Activated CD4-positive, alpha-beta memory T cell treated with anti-CD3 and anti-CD28 coated beads for 36 hours (primary cell): ENCODE results near the gene MARCHF11. TPM values are rescaled to one million over a fixed set of nuclear protein-coding genes. Genes with fewer than 3 reads are reported as not detected.

Experiments
- CTCF ChIA-PET: fragments of 350-600 bp; sonication (Branson Sonifier 250); formaldehyde crosslinking; loops from one replicate; lab custom pipeline; 2021; ENCODE audit warnings: antibody characterized with exemption, inconsistent platforms; lab: Charles Lee
- POLR2A ChIA-PET: fragments of 350-600 bp; sonication (Branson Sonifier 250); formaldehyde crosslinking; loops from one replicate; lab custom pipeline; 2021; ENCODE audit warnings: antibody characterized with exemption; lab: Charles Lee
- DNase-seq: peaks from one replicate; pipeline ENCODE4 v3.0.0-alpha.2; 2020
- H3K27ac Mint-ChIP-seq: one replicate; pipeline ENCODE4 v1.8.0; 2021; ENCODE audit warnings: mixed read lengths
- H3K27me3 Mint-ChIP-seq: one replicate; pipeline ENCODE4 v1.8.0; 2021; ENCODE audit warnings: mixed read lengths
- H3K36me3 Mint-ChIP-seq: one replicate; pipeline ENCODE4 v1.8.0; 2021; ENCODE audit warnings: mixed read lengths
- H3K4me1 Mint-ChIP-seq: one replicate; pipeline ENCODE4 v1.8.0; 2021; ENCODE audit warnings: low read depth, mixed read lengths
- H3K4me3 Mint-ChIP-seq: one replicate; pipeline ENCODE4 v1.8.0; 2021; ENCODE audit warnings: mild to moderate bottlenecking, mixed read lengths
- H3K9me3 Mint-ChIP-seq: one replicate; pipeline ENCODE4 v1.8.0; 2021; ENCODE audit warnings: mixed read lengths
- intact Hi-C: fragments of 100-400 bp; cut with micrococcal nuclease; formaldehyde crosslinking; loops from one replicate; pipeline ENCODE4 v1.15.1; 2023
- total RNA-seq, 2 experiments: library from RNA; stranded (reverse); gene quantifications; one replicate each; pipeline ENCODE4 v1.2.3, GENCODE V29; 2021

The MARCHF11 gene
- total RNA-seq, 2 experiments from 2014 or later: not detected

DNA sequence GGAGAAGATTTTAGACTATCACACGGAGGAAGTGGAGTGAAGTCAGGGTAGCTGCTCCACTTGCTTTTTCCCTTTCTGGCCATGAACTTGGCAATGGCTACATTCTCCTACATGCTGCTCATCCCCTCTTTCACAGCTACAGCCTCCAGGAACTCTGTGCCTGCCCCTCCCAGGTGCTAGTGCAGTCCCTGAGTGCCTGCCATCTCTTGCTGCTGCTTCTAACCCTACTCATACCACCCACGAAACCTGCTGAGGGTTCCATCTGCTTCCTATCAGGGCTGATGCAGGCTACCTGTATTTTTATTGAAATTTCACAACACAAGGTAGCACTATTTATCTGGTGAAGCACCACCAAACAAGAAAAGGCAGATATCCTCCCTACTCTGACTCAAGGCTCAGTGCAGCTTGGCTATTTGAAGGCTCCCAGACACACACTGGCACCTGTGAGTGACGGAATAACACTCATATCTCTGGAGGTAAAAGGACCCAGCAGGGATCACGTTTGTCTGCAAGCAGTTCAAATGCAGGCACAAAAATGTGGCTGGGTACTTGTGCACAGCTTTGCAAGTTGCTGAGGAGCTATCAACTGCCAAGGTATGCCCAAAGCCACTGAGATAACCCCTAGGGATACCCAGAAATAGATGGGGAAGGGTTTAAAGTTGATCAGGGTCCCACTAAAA is 51.6 kb downstream of the MARCHF11 start:
- ChIA-PET CTCF (no interaction called here), POLR2A (no interaction called here)
- H3K27ac Mint-ChIP-seq: no peak overlapping the region
- H3K9me3 Mint-ChIP-seq: peaks cover under 1% of the 10 kb centered on the region
- DNase-seq: no peak
- H3K36me3 Mint-ChIP-seq: no peaks in the 10 kb centered on the region
- intact Hi-C loops: no loop called here
- H3K4me3 Mint-ChIP-seq: no peak overlapping the region
- H3K4me1 Mint-ChIP-seq: no peaks in the 10 kb centered on the region
- no peaks in the 10 kb centered on the region for H3K27me3 Mint-ChIP-seq

DNA sequence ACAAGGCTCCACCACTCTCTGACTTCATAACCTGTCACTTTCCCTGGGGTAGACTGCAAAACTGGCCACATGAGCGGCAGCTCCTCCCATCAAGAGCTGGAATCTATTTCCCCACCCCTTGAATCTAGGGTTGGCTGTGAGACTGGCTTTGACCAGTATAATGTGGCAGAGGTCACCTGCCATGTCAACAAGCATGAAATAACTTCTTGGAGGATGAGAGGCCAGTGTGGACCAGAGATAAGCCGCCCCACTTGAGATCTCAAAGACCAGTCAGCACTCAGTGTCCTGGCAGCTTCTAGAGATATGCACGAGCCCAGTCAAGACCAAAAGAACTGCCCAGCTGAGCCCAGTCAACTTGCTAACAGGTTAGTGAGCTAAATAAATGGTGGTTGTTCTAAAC is 59.0 kb downstream of the MARCHF11 start:
- no peak for DNase-seq
- Mint-ChIP-seq H3K4me1 (no peaks in the 10 kb centered on the region), H3K36me3 (no peaks in the 10 kb centered on the region), H3K4me3 (no peak overlapping the region), H3K27ac (no peak overlapping the region), H3K27me3 (no peaks in the 10 kb centered on the region), H3K9me3 (peaks cover 2% of the 10 kb centered on the region)
- ChIA-PET POLR2A (no interaction called here), CTCF (no interaction called here)
- intact Hi-C loops: no loop called here

DNA sequence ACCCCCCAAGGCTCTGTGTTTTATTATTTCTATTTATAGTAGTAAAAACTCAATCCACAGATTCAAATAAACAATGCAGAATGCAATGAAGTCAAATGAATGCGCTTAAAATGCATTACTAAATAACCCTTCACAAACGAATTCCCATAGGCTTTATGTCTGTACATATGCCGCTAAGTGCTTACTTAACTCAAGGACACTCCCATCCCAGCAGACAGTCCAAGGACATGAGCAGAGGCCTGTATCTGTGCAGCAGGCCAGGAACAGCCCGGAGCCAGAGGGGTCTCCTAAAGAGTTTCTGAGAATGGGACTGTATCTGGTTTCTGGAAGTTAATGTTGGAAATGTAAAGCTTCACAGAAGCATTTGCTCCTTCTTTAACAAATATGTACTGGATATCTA is 59.8 kb downstream of the MARCHF11 start:
- H3K27me3 Mint-ChIP-seq: no peaks in the 10 kb centered on the region
- H3K27ac Mint-ChIP-seq: no peak overlapping the region
- ChIA-PET POLR2A (no interaction called here), CTCF (no interaction called here)
- H3K36me3 Mint-ChIP-seq: no peaks in the 10 kb centered on the region
- DNase-seq: no peak
- intact Hi-C loops: no loop called here
- peaks cover 2% of the 10 kb centered on the region for H3K9me3 Mint-ChIP-seq
- no peaks in the 10 kb centered on the region for H3K4me1 Mint-ChIP-seq
- H3K4me3 Mint-ChIP-seq: no peak overlapping the region

DNA sequence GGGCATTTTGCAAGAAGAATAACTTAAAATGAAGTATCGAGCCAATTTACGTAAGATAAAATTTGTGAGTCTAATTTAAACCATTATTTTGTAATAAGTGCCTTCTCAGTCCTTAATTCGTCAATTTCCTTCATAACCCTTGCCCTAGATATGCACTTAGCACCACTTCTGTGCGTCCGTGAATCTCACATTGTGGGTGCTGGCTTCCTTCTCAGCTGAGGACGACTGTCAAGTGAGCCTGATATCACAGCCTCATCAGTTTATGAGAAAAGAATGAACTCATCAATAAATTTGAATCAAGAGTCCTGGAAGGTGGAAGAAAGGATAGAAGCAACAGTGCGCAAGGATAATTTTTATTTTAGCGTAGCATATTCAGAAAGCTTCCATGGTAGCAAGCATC is 64.5 kb downstream of the MARCHF11 start:
- no peak overlapping the region for H3K27ac Mint-ChIP-seq
- H3K36me3 Mint-ChIP-seq: no peaks in the 10 kb centered on the region
- H3K27me3 Mint-ChIP-seq: no peaks in the 10 kb centered on the region
- no peak for DNase-seq
- CTCF ChIA-PET: no interaction called here
- H3K4me1 Mint-ChIP-seq: no peaks in the 10 kb centered on the region
- intact Hi-C loops: no loop called here
- POLR2A ChIA-PET: no interaction called here
- no peak overlapping the region for H3K4me3 Mint-ChIP-seq
- peaks cover 12% of the 10 kb centered on the region for H3K9me3 Mint-ChIP-seq

DNA sequence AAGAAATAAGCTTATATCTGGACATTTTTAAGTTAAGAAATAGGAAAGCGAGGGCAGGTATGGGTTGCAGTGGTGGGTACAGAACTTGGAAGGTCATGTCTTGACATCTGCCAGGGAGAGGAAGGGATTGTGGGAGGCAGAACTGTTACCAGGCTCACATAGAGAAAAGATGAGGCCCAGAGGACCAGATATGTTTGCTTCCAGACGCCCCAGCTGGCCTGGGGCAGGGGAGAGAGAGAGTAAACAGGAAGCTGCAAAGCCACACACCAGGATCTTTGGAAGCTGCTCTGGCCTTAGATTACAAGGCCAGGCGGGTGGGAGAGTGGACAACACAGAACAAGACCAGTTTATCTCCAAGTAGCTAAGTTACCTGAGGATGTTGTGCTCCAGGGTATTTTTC is 71.2 kb downstream of the MARCHF11 start:
- no peaks in the 10 kb centered on the region for H3K4me1 Mint-ChIP-seq
- no peak for DNase-seq
- H3K27me3 Mint-ChIP-seq: no peaks in the 10 kb centered on the region
- POLR2A ChIA-PET: no interaction called here
- H3K36me3 Mint-ChIP-seq: no peaks in the 10 kb centered on the region
- H3K27ac Mint-ChIP-seq: no peak overlapping the region
- CTCF ChIA-PET: no interaction called here
- intact Hi-C loops: no loop called here
- H3K9me3 Mint-ChIP-seq: peaks cover 23% of the 10 kb centered on the region
- no peak overlapping the region for H3K4me3 Mint-ChIP-seq

DNA sequence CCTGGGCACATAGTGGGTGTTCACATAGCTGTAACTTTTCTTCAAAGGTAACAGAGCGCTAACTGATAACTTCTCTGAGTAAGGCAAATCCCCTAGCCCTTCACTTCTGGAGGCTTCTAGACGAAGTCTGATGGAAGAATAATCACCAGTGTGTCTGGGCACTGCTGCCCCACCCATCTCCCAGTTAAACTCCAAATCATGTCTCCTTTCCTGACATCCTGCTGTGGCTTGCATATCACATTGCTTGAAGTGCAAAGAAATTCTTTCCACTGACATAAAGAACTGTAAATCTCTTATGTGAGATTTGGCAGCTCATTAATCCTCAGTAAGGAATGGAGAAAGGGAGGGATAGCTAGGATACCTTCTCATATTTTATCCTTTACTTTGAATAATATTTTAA is 74.6 kb downstream of the MARCHF11 start:
- Mint-ChIP-seq H3K4me1 (no peaks in the 10 kb centered on the region), H3K9me3 (peaks cover 16% of the 10 kb centered on the region), H3K4me3 (no peak overlapping the region), H3K27me3 (no peaks in the 10 kb centered on the region), H3K36me3 (no peaks in the 10 kb centered on the region), H3K27ac (no peak overlapping the region)
- intact Hi-C loops: no loop called here
- ChIA-PET CTCF (no interaction called here), POLR2A (no interaction called here)
- DNase-seq: no peak

DNA sequence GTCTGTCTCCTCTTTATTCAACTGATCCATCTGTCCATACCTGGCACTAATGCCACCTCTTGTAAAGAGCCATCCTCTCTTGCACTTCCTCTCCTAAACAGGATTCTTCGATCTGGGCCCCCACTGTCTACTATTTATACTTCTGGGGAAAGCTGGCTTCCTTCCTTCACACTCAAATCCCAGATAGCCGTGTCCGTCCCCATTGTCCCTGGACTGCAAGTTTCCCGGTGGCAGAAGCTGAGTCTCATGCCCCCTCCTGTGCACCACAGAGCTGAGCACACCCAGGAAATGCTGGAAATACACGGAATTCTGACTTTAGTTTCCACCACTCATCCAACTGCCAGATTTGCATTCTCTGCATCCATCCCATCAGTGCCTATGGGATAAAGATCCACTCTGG is 84.0 kb downstream of the MARCHF11 start:
- ChIA-PET CTCF (interaction anchor here (1.5 kb wide), 1 partner anchor 8 kb away, joined by 4 read pairs; no protein-coding TSS in a partner anchor), POLR2A (no interaction called here)
- Mint-ChIP-seq H3K4me1 (no peaks in the 10 kb centered on the region), H3K27me3 (no peaks in the 10 kb centered on the region), H3K4me3 (no peak overlapping the region), H3K27ac (no peak overlapping the region), H3K36me3 (no peaks in the 10 kb centered on the region), H3K9me3 (no peaks in the 10 kb centered on the region)
- no peak for DNase-seq
- intact Hi-C loops: no loop called here

DNA sequence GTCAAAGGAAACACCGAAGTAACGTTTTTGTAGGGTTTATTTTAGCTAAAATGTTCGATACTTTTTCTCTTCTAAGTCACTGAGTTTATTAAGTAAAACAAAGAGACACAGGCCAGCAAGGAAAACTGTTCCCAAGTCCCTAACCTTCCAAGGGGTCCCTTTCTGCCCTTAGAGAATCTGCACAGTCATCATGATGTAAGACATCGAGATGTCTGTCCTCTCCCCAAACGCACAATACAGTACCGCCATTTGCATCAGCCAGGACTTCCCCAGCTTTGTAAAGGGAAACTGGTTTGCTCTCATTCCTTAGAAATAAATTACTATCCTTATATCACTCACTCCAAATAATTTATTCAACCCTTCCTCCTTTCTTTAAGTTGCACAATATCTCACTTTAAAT is 89.3 kb downstream of the MARCHF11 start:
- ChIA-PET POLR2A (no interaction called here), CTCF (no interaction called here)
- no peak overlapping the region for H3K27ac Mint-ChIP-seq
- no peak for DNase-seq
- H3K9me3 Mint-ChIP-seq: no peaks in the 10 kb centered on the region
- intact Hi-C loops: no loop called here
- no peaks in the 10 kb centered on the region for H3K36me3 Mint-ChIP-seq
- H3K4me1 Mint-ChIP-seq: no peaks in the 10 kb centered on the region
- H3K27me3 Mint-ChIP-seq: no peaks in the 10 kb centered on the region
- no peak overlapping the region for H3K4me3 Mint-ChIP-seq

DNA sequence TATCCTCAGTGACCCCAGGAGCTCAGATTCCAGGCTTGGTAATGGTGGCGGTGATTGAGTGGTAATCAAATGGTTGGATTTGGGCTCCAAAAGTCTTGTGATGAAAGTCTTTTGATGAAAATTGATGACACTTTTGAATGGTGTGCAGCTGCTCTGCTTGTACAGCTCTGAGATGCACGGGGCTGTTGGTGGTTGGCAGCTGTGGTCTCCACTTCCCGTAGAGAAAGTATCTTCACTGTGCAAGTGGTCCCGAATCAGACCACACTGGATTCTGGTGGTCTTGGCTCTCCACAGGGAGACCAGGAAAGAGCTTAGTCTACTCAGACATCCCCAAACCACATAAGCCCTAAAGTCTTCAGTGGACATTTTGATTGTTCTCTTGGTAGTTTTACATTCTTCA is 96.6 kb downstream of the MARCHF11 start:
- H3K9me3 Mint-ChIP-seq: no peaks in the 10 kb centered on the region
- DNase-seq: no peak
- peaks cover 3% of the 10 kb centered on the region for H3K27me3 Mint-ChIP-seq
- ChIA-PET CTCF (interaction anchor here (0.6 kb wide), 1 partner anchor 904 kb away, joined by 4 read pairs; no protein-coding TSS in a partner anchor), POLR2A (no interaction called here)
- no peak overlapping the region for H3K27ac Mint-ChIP-seq
- no peaks in the 10 kb centered on the region for H3K4me1 Mint-ChIP-seq
- H3K4me3 Mint-ChIP-seq: no peak overlapping the region
- H3K36me3 Mint-ChIP-seq: no peaks in the 10 kb centered on the region
- intact Hi-C loops: no loop called here

DNA sequence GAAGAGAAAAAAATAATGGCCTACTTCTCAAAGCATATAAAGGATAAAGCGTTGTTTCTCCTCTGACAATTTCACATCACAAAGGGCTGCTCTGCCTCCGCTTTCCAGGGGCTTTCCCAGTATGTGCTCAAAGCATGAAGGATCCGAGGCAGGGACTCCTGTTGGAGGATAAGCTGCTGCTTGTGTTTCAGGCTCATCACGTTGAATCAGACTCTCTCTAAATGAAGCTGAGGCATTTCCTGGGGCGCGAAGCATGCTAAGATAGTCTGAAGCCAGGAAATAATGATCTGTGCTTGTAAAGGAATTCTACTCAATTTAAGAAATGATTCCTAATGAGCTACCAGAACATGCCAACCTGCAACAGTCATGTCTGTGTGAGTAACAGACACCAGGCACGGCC is 97.5 kb downstream of the MARCHF11 start:
- no peak overlapping the region for H3K4me3 Mint-ChIP-seq
- no peak overlapping the region for H3K27ac Mint-ChIP-seq
- DNase-seq: no peak
- no peaks in the 10 kb centered on the region for H3K36me3 Mint-ChIP-seq
- intact Hi-C loops: no loop called here
- ChIA-PET CTCF (no interaction called here), POLR2A (no interaction called here)
- H3K9me3 Mint-ChIP-seq: no peaks in the 10 kb centered on the region
- H3K27me3 Mint-ChIP-seq: peaks cover 3% of the 10 kb centered on the region
- H3K4me1 Mint-ChIP-seq: no peaks in the 10 kb centered on the region

DNA sequence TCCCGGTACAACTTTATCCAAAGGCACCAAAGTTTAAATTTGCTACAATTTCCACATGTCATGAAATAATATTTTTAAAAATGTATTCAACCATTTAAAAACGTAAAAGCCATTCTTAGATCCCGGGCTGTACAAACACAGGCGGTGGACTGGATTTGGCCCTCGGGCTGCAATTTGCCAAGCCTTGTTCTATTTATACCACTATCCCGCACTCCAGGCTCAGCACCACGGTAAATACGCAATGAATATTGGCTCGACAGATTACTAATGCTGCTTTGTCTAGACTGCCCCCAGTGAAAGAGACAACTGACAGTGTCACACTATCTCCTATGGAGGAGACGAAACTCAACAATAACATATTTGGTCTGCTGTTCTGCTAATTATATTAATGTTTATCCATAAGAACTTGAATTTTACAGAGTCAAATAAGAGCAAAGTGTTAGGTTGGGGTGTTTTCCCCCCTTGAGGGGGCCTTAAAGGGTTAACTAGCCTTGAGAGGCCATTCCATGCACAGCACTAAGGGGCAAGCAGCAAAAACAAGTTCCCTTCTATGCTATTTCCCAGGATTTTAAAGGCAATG is 98.1 kb downstream of the MARCHF11 start:
- no peaks in the 10 kb centered on the region for H3K36me3 Mint-ChIP-seq
- no peaks in the 10 kb centered on the region for H3K9me3 Mint-ChIP-seq
- no peaks in the 10 kb centered on the region for H3K4me1 Mint-ChIP-seq
- no peak overlapping the region for H3K27ac Mint-ChIP-seq
- no peak overlapping the region for H3K4me3 Mint-ChIP-seq
- POLR2A ChIA-PET: no interaction called here
- H3K27me3 Mint-ChIP-seq: peaks cover 3% of the 10 kb centered on the region
- no peak for DNase-seq
- CTCF ChIA-PET: no interaction called here
- intact Hi-C loops: no loop called here

DNA sequence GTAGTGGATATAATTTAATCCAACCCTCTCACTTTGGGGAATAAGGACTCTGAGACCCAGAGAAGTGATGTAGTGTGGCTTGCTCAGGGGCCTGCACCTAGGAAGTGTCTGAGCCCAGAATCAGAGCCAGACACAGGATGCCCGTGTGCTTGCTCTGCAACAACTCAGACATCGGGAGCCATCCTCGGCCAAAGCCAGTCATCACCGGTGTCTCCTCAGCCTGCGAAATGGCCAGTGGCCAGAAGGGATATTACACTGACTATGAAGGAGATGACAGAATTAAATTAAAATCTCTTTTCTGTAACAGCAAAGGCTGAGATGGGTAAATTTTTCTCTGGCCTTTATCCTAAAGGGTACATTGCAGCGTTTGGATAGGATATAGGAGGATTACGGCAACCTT is 102.9 kb downstream of the MARCHF11 start:
- Mint-ChIP-seq H3K4me1 (no peaks in the 10 kb centered on the region), H3K9me3 (no peaks in the 10 kb centered on the region), H3K36me3 (no peaks in the 10 kb centered on the region), H3K27me3 (no peaks in the 10 kb centered on the region), H3K4me3 (no peak overlapping the region), H3K27ac (no peak overlapping the region)
- ChIA-PET POLR2A (no interaction called here), CTCF (no interaction called here)
- intact Hi-C loops: no loop called here
- DNase-seq: no peak

DNA sequence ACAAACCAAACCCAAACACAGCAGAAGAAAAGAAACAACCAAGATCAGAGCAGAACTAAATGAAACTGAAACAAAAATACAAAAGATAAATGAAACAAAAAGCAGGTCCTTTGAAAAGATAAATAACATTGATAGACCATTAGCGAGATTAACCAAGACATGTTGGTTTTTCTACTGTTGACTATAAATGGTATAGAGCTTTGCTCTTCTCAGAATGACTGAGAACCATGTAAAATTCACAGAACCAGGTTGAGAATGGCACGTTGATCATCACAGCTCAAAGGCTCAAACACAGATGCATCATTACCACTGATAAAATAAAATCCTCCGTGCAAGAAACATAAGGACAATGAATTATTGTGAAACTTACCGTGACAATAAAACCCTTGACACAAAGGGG is 105.2 kb downstream of the MARCHF11 start:
- Mint-ChIP-seq H3K27me3 (no peaks in the 10 kb centered on the region), H3K4me1 (no peaks in the 10 kb centered on the region), H3K36me3 (no peaks in the 10 kb centered on the region), H3K27ac (no peak overlapping the region), H3K9me3 (no peaks in the 10 kb centered on the region), H3K4me3 (no peak overlapping the region)
- DNase-seq: no peak
- intact Hi-C loops: no loop called here
- POLR2A ChIA-PET: no interaction called here
- CTCF ChIA-PET: no interaction called here
